Stimulated activated naive CD8-positive, alpha-beta T cell treated with anti-CD3 and anti-CD28 coated beads, Interleukin-15, Interleukin-2, amounts not matched to agents 100 U/mL and 50 U/mL, for 24 hours (primary cell): Measurements from ENCODE around the gene FGGY.

ENCODE experiments used
- ATAC-seq: fragments of 150-1000 bp; cut with Tn5 transposase; one replicate; pipeline ENCODE4 v1.10.0; 2021
- DNase-seq: peaks from one replicate; pipeline ENCODE4 v3.0.0; 2021

The FGGY gene

DNA sequence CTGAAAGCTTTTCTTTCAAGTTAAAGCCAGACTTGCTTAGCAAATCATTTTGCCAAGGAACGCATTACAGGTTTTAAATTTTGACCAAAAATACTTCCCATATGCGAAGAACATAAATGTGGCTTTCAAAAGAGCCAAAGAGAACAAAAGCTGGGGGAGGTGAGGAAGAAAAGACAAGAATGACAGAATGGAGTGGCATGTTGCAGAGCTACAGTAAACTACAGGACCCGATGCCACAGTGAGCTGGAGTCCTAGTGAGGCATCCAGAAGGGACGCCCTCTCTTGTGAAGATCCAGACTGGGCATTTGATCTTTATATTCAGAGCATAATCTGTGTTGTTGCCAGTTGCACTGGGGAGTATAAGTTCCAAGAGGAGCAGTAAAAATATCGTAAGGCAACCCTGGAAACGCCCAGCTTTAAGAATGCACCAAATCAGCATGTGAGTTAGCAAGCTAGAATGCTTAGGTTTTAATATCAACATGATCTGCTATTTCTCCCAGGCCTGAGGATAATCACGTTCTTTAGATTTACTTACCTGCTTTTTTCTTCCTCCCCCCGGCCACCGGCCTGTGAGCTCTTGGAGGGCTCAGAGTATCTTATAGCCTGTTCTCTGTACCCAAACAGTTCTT lies 469.4 kb downstream of the FGGY start:
- DNase-seq, result no peak

DNA sequence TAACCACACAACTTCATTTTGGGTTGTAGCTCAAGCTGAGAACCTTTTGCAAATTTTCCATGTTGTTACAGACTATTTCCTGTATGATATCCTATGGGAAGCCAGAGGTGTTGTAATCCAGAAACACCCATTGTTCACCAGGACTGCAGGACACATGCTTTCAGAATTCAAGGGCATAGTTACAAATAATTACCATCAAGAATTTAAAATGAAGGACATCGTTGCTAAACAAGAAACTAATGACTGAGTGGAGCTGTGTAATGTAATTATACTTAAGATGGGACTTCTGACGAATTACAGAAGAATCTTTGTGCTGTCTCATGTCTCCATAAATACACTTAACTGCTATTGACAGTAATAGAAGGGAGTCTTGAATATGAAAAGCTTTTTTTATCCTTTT lies 470.2 kb downstream of the FGGY start:
- no peak for DNase-seq

More for the DNA sequence above, 469.4 kb downstream of the FGGY start:
- ATAC-seq, result no peak

DNA sequence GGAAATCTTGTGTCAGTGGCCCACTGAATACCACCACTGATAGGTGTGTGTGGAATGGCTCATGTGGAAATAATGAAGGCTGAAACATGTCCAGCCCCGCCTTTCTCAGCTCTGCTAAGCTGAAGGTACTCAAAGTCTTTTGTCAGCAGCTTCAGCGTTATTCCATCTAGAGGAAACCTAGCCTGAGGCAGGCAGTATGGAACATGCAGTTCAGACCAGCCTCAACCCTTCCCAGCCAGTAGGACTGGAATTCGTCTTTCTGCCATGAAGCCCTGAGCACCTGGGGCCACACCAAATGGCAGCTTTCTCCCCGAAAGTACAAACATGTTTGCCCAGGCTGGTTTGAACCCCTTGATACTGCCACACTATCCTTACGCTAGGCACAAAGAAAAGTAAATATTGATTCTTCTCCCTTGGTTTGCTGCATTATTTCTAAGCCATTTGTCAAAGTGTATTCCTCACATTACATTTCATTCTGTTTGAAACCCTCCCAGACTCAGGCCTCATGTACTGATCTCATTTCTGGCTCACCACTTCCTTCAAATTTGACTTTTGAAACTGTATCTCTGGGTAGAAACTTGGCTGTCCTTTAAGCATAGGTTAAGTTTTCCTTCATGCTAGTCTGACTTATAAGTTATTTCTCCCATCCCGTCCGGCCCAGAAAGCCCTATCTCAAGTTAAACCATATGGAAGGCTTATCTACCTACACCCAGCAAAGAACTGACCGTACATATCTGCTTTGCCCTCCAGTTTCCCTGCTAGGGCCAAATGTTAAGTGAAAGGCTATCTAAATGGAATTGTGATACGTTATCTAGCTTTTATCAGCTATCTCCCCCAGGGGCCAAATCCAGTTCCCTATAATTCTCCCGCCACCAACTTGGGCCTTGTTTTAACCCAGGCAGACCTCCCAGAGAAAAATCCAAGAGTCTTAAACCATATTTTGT lies 472.2 kb downstream of the FGGY start:
- DNase-seq, result no peak
- ATAC-seq, result no peak

More for the DNA sequence above, 470.2 kb downstream of the FGGY start:
- no peak for ATAC-seq

DNA sequence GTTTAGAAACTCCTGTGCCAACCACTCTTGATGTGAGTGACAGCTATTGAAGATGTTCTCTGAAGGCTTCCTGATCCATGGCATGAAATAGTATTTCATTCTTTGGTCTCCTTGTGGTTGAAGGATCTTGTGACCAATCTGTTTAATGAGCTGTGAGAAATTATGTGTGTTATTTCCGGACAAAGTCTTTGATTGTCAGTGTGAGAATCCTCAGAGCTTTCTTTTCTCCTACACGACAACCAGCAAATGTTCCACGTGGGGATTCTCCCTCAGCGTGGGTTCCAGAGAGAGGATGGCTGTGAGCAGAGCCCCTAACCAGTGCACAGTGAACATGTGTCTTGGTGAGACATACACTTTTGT lies 472.8 kb downstream of the FGGY start:
- DNase-seq, result no peak
- ATAC-seq, result no peak

DNA sequence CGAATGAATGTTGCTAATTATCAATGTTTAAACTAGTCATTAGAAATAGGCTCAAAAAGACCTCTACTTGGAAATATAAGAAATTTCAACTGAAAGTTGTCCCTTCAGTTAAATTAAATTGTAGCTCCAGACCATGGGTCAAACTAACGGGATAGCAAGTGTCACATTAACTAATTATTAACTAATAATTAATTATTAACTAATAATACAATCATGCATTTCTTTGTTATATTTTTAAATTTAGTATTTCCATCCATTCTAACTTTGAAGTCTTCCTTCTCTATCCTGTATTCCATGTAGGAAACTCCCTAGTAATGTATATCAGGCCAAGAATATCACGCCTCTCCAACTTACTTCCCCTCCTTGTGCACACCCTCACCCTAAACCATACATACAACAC lies 474.5 kb downstream of the FGGY start:
- DNase-seq (no peak), ATAC-seq (no peak)

DNA sequence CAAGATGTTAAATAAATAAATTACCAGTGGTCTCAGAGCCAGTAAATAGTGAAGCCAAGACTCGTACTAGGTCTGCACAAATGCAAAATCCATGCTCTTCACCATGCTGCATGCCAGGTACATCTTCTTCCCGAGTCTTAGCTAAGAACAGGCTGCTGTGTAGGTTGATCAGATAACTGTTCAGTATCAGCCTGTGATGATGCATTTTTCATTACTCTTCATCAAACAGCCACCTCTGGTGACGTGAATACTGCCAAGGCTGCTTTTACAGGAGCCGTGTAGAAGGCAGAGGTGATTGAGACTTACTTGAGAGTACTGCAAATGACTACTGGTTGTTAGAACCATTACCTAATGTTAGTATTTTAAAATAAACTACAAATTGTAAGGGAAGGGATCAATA lies 478.6 kb downstream of the FGGY start:
- ATAC-seq (no peak), DNase-seq (no peak)

DNA sequence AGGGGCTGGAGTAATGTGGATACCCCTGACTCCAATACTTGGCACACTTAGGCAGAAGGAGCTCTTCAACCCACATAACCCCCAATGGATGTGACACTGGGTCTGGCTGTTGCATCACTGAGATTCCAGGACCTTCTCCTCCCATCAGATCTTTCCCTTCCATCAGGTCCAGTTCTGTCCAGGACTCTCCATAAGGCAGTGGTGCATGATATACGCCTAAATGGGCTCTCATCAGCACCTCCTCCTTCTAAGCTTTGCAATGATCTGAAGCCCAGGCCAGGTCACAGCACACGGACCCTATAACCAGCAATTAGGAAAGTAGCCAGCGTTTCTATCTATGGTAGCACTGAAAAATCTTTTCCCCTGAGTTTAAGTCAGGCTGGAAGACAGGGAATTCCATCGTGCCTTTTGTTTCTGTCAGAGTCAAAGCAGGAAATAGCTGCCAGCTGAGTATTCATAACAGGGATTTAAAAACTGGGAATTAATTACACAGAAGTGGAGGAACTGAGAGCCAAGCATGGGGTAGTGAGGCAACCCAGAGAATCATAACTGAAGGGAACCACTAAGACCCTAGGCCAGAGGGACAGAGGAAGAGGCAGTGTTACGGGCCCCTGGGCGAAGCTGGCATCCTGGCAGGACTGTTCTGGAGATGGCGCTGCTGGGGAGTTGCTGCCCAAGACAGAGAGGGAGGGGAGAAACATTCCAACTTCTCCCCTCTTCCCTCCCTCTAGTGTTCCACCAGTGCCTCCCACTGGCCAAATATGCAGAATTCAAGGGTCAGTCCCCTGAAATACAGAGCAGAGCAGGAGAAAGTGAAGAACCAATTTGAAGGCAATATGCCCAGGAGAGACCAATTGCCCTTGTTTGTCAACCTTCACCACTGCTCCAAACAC lies 480.3 kb downstream of the FGGY start:
- DNase-seq, result no peak

DNA sequence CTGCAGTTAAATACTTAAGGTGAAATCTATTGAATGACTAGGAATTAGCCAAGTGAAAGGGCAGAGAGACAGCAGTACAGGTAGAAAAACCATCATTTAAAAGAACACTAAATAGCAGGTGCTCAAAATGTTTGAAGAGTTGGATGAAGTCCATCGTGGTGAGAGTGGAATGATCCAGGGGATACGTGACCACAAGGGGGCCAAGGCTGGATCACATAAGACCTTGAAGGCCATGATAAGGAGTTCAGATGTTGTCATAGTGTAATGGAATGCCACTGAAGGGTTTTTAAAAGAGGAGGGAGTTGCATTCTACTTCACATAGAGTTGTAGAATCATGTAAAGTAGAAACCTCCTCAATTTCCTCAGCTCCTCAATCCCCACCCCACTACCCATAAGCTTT lies 483.1 kb downstream of the FGGY start:
- ATAC-seq, result no peak
- no peak for DNase-seq

More for the DNA sequence above, 480.3 kb downstream of the FGGY start:
- ATAC-seq, result no peak

DNA sequence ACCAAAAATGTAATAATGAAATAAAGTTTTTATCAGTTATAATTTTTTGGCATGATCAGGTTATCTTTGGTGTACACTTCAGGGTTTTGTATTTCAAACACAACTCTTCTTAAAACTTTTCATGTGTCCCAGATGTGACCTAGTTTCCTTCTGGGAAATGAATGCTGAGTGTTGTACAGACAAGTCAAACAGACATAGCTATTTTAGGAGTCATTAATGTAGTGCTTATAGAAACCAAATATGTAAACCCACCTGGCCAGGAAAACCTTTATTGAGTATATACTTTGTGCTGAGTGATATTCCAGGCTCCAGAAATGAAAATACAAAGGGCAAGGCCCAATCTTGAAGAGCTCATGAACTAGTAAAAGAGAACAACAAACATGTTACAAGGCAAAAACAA lies 491.9 kb downstream of the FGGY start:
- no peak for DNase-seq
- ATAC-seq, result no peak

DNA sequence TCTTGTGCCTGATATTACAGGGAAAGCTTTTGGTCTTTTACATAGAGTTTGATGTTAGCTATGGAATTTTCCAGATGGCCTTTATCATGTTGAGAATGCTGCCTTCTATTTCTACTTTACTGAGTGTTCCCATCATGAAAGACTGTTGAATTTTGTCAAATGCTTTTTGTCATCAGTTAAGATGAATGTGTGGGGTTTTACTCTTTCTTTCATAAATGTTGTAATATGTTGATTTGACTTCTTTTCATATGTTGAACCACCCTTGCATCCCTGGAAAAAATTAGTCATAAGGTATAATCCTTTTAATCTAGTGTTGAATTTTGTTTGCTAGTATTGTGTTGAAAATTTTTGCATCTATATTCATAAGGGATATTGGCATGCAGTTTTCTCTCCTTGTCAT lies 501.7 kb downstream of the FGGY start:
- ATAC-seq, result no peak
- no peak for DNase-seq

DNA sequence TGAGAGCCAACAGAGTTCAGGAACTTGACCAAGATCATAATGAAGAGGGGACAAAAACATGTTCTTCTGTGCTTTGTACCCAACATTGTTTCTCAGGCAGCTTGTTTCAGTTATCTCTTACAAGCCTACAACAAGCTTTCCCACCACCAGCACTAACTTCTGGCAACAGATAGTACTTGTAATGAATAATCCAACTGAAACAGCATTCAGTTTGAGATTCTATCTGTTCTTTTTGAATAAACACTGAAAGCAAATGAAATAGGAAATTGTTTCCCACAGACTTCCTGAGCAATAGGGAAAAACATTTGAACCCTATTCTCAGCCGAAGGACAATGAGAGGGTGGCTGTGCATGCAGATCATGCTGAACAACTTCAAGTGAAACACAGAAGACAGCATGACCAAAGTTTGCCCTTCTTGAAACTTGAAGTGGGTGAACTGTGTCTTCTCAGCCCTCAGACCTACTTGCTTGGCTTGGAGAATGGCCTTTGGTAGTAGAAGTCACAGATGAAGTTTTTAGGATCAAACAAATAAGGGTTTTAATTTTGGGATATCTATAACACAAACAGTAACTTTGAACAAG lies 506.7 kb downstream of the FGGY start:
- DNase-seq, result no peak
- no peak for ATAC-seq

DNA sequence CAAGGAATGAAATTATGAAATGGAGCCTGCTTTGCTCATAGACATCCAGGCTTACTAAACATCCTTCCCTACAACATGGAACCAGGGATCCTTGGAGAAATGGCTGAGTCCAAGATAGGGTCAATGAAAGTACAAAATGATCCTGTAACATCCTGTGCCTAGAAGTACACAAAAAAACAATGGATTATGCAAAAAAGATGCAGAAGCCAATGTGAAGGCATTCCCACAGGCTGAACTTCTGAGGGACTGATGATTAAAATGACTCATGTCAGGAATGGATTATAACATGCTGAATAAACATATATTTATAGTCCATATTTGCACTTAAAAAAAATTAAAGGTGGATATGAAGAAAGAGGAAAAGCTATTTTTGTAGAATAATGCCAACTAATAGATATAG lies 507.4 kb downstream of the FGGY start:
- no peak for DNase-seq
- ATAC-seq, result no peak

DNA sequence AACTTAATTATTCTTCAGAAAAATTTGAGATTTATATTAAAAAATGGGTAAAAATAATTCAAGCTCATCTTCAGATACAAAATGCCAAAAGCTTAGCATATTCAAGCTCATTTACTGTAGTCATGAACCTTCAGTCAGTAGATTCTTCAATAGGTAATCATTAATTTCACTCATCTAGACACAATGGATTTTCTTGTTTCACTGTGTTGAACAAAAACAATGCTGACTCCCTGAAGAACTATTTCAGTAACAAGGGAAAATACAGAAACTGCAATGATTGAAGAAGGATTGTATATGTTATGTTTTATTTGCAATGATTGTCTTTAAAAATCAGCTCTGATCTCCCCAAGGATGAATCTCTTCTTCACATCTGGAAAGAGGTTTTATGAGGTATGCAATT lies 508.7 kb downstream of the FGGY start:
- DNase-seq (no peak), ATAC-seq (no peak)
